GM15510 (cell line): Measurements from ENCODE around the gene PTGES2.

Source experiments
- POLR2A ChIP-seq: IDR thresholded peaks from 3 replicates; pipeline ENCODE4 v1.6.1; 2011; ENCODE audit warnings: borderline replicate concordance; ENCODE audit not compliant: insufficient read length; ENCODE audit errors: extremely low read depth

PTGES2 gene

DNA sequence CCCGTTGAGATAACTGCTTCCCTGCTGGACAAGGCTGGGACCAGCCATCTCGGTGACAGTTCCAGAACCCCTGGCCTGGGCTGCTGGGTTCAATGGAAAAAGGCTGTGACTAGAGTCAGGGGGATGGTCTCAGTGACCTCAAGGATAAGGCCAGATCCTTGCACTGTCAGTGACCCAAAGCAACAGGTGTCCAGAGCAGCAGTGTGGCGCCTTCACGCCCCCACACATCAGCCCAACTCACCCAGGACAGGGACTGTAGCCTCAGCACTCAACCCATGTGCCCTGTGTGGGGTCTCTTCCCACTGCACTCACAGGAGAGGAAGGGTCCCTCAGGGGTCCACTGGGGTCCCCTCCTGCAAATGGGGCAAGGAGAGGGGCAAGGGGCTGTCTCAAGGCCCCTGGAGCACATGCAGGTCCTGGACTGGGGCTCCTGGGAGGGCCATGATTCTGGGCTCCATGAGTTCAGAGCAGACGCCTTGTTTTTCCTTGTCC lies 21.0 kb upstream of the PTGES2 start:
- no peak for TF ChIP-seq POLR2A

DNA sequence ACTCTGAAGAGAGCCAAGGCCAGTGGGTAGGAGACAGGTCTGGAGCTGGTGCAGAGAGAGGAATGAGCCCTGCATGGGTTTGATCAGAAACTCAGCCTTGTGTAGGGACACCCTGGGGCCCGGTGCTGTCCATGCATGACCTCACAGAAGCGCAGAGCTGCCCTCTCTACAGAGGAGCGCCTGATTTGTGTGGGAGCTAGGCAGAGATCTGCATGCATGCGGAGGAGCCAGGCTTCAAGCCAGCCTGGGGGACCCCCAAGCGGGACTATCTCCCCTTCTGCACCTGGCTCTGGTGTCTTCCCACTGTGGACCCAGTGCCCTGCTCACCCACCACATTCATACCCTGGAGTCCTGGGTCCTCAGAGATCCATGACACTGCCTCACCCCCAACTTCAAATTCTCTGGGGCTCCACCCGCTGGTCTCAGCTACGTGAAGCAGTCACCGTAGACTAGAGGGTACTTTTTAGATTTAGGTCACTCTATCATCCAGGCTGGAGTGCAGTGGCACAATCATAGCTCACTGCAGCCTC lies 19.1 kb upstream of the PTGES2 start:
- TF ChIP-seq POLR2A: no peak

DNA sequence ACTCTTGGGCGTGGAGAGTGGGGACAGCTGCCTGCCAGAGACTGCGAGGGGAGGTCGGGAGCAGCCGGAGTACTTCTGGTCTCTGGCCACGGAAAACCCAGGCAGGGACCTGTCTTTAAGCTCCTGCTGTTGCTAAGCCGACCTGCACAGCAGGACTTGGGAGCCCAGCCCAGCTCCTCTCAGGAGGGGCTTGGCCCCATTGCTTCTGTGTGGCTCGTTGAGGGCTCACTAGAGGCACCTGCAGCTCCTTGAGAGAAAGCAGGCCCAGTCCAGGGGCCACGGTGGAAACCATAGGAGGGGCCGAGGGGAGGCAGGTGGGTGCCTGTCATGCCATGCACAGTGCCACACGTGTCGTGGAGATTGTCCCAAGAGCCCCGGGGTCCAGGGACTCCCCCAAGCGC lies 18.4 kb upstream of the PTGES2 start:
- no peak for TF ChIP-seq POLR2A

DNA sequence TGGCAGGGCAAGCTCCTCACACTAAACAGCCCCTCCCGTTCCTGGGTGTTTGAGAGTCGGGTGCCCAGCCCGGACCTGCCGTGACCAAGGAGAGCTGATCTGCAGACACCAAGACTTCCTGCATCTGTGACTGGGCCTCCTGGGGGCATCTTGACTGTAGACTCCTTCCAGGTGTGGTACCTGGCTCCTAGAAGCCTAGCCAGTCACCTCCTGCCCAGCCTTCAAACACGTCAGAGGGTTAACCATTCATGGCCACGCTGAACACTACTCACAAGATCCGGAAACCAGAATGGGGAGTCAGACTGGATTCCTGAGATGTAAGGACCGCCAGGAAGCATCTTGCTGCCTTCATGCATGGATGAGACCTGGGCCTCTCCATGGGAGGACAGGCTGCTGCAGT lies 18.0 kb upstream of the PTGES2 start:
- no peak for TF ChIP-seq POLR2A

DNA sequence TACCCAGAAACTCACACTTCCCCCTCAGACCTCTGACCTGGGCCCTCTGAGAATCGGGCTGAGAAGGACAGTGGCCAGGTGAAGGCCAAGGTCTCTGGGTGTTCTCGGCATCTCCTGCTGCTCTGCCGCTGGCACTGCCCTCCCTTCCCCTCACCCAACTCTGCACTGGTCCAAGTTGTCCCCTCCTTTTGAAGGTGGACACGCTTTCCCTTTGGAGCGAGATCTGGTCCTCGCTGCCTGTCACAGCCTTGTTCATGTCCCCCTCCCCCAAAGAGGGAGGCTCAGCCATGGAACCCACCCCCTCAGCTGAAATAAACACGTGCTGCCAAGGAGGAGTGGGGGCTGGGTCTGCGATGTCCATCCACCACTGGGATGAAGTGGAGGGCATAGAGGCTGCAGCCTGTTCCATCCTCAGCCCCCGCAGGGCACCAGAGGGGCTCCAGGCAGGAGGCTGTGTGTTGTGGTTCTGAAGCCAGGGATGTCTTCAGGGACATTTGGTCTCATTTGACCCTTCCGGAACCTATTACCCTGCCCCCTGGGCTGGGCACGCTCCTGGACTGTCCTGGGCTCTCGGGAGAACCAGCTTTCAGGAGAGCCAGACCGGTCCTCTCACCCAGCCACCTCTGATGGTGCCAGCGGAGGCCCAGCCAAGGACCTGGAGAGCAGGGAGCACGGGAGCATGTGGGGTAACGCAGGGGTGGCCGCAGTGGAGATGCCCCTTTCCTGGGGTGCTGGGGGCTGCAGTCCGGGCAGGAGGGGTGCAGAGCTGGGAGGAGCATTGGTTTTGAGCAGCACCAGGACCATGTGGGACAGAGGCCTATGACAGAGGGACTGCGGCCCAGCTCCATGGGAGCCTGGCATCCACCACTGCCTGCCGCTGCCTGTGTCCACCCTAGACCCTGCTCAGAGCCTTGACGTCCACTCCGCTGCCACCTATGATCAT lies 17.0 kb upstream of the PTGES2 start:
- TF ChIP-seq POLR2A: no peak

DNA sequence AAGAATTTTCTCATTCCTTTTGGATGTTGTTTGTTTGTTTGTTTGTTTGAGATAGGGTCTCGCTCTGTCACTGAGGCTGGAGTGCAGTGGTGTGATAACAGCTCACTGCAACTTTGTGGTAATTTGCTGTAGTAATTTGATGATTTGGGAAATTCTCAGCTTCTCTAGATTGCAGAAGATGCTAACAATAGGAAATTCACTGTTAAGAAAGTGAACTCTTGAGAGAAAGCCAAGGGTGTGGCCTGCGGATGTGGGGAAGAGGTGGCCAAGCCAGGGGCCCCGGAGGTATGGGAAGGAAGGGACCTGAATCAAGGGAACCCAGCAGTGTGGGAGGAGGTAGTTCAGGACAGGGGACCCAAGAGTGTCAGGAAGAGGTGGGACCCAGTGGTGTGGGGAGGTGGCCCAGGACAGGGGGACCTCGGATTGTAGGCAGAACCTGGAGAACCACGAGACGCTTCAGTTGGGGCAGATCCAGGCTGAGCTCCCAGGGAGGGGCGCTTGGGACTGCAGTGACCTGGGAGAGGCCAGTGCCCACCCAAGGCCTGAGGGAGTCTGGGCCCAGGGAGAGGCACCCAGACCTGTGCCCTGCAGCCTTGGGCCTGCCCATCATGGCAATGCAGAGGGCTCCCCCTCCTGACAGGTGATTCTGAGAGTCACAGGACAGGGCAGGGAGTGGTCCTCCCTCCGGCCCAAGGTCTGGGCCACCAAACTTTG lies 16.2 kb upstream of the PTGES2 start:
- no peak for TF ChIP-seq POLR2A

DNA sequence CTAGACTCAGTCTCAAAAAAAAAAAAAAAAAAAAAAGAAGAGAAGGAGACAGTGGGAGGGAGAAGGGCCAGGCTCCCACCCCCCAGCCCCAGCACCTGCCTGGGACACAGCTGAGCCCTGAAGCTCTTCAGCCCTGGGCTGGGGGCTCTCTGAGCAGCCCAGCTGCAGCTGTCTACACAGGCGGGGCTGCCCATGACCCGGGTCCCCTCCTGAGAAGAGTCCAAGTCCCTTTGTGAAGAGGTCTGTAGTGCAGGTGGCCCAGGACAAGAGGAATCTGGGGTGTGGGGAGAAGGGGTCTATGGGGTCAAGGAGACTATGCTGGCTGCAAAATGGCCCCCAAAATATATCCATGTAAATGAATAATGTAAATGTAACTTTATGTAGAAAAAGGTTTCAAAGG lies 15.1 kb upstream of the PTGES2 start:
- TF ChIP-seq POLR2A: no peak

DNA sequence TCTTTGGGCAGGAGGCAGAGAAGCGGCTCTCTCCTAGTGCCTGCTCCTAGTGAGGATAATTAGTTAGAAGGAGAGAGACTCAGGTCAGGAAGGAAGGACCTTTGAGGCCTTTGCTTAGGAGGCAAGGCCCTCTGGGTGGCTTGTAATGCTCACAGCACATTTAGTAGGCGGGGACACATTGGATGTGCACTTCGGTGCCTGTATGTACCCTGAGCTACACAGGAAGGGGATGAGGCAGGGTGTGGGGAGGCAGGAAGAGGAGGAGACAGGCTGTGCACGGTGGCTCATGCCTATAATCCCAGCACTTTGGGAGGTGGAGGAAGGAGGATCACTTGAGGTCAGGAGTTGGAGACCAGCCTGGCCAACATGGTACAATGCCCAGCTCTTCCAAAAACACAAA lies 14.5 kb upstream of the PTGES2 start:
- no peak for TF ChIP-seq POLR2A

DNA sequence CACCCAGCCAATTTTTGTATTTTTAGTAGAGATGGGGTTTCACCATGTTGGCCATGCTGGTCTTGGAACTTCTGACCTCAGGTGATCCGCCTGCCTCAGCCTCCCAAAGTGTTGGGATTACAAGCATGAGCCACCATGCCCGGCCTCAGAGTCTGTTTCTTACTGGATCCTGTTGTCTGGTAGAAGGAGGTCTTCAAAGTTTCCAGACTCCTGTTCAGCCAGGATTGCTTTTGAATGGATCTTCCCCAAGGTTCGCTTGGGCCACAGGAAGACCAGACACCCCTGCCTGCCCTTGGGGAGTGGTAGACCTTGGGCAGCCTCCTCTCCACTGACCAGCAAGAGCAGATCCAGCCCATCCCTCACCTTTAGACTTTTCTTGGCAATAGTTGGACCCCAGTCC lies 14.1 kb upstream of the PTGES2 start:
- TF ChIP-seq POLR2A: no peak

DNA sequence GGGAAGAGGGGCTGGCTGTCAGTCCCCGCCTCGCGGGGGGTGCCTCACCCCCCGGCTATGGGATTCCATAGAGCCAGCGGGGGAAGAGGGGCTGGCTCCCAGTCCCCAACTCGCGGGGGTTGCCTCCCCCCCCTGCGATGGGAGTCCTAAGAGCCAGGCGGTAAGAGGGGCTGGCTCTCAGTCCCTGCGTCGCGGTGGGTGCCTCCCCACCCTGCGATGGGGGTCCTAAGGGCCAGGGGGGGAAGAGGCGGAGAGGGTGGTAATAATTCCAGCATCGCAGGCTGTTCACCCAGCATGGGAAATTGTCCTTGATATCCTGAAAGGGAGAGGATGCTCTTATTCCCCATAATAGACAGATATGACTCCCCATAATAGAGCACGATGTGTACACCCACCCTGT lies 12.1 kb upstream of the PTGES2 start:
- TF ChIP-seq POLR2A: no peak

DNA sequence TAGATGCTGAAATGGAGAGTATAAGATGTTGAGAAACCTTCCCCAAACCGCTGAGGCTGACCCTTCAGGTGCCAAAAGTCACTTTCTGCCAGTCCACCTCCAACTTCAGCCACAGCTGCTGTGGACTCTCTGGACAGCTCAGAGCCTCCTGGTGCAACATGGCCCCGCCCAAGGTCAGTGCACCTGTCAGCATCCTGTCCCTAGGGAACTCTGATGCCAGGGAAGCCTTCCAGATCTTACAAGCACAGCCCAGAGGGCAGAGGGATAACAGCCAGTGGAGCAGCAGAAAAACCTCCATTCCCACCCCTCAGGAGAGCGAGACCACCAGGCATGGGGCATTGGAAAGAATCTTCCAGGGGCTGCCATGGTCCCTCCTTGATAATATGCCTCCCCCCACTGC lies 10.5 kb upstream of the PTGES2 start:
- no peak for TF ChIP-seq POLR2A

DNA sequence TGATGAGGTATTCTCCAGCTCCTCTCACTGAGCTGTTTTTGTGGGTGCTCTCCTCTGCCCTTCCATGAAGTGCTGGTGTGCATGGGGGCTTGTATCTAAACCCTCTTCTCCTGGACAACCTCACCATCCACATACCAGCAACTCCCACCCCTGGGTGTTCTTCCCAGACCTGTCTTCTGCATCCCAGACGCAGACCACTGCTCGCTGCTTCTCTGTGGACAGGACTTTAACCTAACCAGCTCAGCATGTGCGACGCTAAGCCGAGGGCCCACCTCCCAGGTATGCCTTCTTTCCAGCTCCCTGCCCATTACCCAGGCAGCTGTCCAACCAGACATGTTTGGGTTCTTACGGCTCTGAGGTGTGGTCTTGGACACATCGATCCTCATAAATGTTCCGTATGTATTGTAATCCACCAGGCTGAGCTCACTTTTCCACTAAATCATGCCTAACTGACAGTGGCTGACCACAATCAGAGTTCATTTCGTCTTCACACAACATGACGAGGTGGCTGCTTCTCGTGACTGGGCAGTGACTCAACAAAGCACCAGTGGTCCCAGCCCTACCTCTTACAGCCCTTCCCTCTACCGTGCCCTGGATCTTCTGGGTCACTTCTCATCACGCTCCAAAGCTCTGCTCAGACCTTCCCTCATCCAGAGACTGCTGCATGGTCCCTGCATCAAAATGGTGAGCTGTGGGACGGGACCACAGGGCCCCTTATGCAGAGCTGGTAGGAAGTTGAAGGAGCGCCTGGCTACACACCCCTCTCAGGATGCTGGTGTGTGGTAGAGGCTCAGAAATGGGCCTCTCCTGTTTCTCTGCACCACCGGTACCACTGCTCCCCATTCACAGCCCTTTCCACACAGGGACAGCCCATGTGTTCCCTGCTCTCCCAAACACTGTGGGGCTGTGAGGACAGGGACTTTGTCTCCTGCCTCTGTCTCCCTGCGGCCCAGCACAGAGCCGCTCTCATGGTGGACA lies 9.6 kb upstream of the PTGES2 start:
- no peak for TF ChIP-seq POLR2A

DNA sequence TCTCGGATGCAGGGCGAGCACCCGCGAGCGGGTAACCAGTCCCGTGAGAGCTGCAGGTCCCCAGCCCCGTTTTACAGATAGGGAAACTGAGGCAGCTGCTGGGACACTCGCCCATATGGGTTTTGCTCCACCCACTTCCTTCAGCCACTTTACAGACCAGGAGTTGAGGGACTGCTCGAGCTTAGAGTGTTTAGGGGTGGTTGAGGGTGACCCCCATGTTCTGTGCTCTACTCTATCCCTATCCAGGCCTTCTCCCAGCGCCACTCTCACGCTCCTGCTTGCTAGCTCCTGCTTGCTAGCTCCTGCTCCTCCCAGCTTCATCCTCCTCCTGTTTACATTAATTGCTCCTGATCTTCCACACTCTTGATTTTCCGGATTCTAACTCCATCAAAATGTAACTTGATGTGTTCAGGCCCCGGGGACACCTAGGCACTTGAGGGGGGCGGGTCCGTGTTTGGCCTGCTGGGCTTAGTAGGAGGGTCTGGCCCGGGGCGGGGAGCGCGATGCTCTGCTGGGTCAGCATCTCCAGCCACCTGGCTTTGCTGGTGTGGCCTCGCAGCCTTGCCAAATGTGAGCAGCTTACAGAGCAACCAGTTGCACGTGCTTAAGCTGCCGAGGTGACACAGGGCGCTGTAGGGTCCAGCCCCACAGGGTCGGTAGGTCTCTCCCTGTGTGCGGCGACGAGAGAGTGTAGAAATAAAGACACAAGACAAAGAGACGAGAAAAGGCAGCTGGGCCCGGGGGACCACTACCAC lies 1.5 kb upstream of the PTGES2 start:
- TF ChIP-seq POLR2A: no peak
